WTC11 (cell line): ENCODE data around the gene EXOC4. TPM values are rescaled to one million over a fixed set of nuclear protein-coding genes. Genes with fewer than 3 reads are reported as not detected.

Experiments used
- ATAC-seq: fragments of 200-7000 bp; cut with Tn5 transposase; 2 replicates; pipeline ENCODE4 v1.10.0; 2021; ENCODE audit warnings: mild to moderate bottlenecking, moderate library complexity
- CTCF ChIA-PET: fragments of 300-600 bp; sonication (Branson Sonifier 250); formaldehyde crosslinking; loops from one replicate; lab custom pipeline; 2021; ENCODE audit warnings: antibody characterized with exemption; lab: Charles Lee
- POLR2A ChIA-PET: fragments of 350-600 bp; sonication (Branson Sonifier 250); formaldehyde crosslinking; loops from one replicate; lab custom pipeline; 2021; ENCODE audit warnings: antibody characterized with exemption; lab: Charles Lee
- DNase-seq: peaks from one replicate; pipeline ENCODE4 v3.0.0; 2021; ENCODE audit warnings: low spot score
- H3K27ac Mint-ChIP-seq: 2 replicates; pipeline ENCODE4 v1.8.0; 2021; ENCODE audit warnings: mixed read lengths
- H3K27me3 Mint-ChIP-seq: 2 replicates; pipeline ENCODE4 v1.8.0; 2021; ENCODE audit warnings: low read depth, mild to moderate bottlenecking, moderate library complexity, mixed read lengths
- H3K36me3 Mint-ChIP-seq: 2 replicates; pipeline ENCODE4 v1.8.0; 2021; ENCODE audit warnings: mixed read lengths
- H3K4me1 Mint-ChIP-seq: 2 replicates; pipeline ENCODE4 v1.8.0; 2022; ENCODE audit warnings: mixed read lengths
- H3K4me3 Mint-ChIP-seq: 2 replicates; pipeline ENCODE4 v1.8.0; 2021; ENCODE audit warnings: mild to moderate bottlenecking, moderate library complexity, mixed read lengths
- H3K9me3 Mint-ChIP-seq: 2 replicates; pipeline ENCODE4 v1.8.0; 2021; ENCODE audit warnings: mixed read lengths
- ETV6 ChIP-seq: sonication (generic); formaldehyde crosslinking; IDR thresholded peaks from 2 replicates; pipeline ENCODE4 v1.8.1; 2022; ENCODE audit warnings: mild to moderate bottlenecking, missing genetic modification reagents
- IRF2 ChIP-seq: sonication (generic); formaldehyde crosslinking; IDR thresholded peaks from 2 replicates; pipeline ENCODE4 v1.8.0; 2022; ENCODE audit warnings: low read depth, missing genetic modification reagents, borderline replicate concordance
- JAZF1 ChIP-seq: fragments of 250-450 bp; sonication (Bioruptor Pico); IDR thresholded peaks from 2 replicates; pipeline ENCODE4 v1.9.0; 2021; ENCODE audit warnings: moderate library complexity, mild to moderate bottlenecking, inconsistent platforms
- JUN ChIP-seq: sonication (generic); formaldehyde crosslinking; IDR thresholded peaks from 2 replicates; pipeline ENCODE4 v1.8.0; 2023; ENCODE audit warnings: mild to moderate bottlenecking, missing genetic modification reagents
- NR1H2 ChIP-seq: sonication (generic); formaldehyde crosslinking; IDR thresholded peaks from 2 replicates; pipeline ENCODE4 v1.9.0; 2021; ENCODE audit warnings: mild to moderate bottlenecking, moderate library complexity, missing genetic modification reagents
- RELA ChIP-seq: sonication (generic); formaldehyde crosslinking; IDR thresholded peaks from 2 replicates; pipeline ENCODE4 v1.8.1; 2022; ENCODE audit warnings: missing genetic modification reagents, mild to moderate bottlenecking, borderline replicate concordance
- SP1 ChIP-seq: sonication (generic); formaldehyde crosslinking; conservative IDR thresholded peaks from 2 replicates; pipeline ENCODE4 v1.8.1; 2022; ENCODE audit warnings: missing genetic modification reagents
- TCF7 ChIP-seq: sonication (generic); formaldehyde crosslinking; IDR thresholded peaks from 2 replicates; pipeline ENCODE4 v1.8.0; 2022; ENCODE audit warnings: mild to moderate bottlenecking, low read depth, missing genetic modification reagents, moderate library complexity
- ZNF121 ChIP-seq: sonication (generic); formaldehyde crosslinking; IDR thresholded peaks from 2 replicates; pipeline ENCODE4 v1.8.0; 2023; ENCODE audit warnings: missing genetic modification reagents
- ZNF138 ChIP-seq: sonication (generic); formaldehyde crosslinking; conservative IDR thresholded peaks from 2 replicates; pipeline ENCODE4 v1.8.1; 2022; ENCODE audit warnings: mild to moderate bottlenecking, moderate library complexity, missing genetic modification reagents
- ZNF532 ChIP-seq: fragments of 250-450 bp; sonication (Bioruptor Pico); IDR thresholded peaks from 2 replicates; pipeline ENCODE4 v1.9.0; 2021; ENCODE audit warnings: mild to moderate bottlenecking, borderline replicate concordance
- ZSCAN18 ChIP-seq: fragments of 250-450 bp; sonication (Bioruptor Pico); IDR thresholded peaks from 2 replicates; pipeline ENCODE4 v2.1.2; 2022; ENCODE audit warnings: mild to moderate bottlenecking, moderate library complexity
- total RNA-seq: library from RNA; stranded (reverse); gene quantifications from 3 replicates; pipeline ENCODE4 v1.2.3, GENCODE V29; 2021
- TF ChIP-seq, protein P1 (sequence below): sonication (generic); formaldehyde crosslinking; IDR thresholded peaks from 2 replicates; pipeline ENCODE4 v1.8.1; 2023; ENCODE audit warnings: mild to moderate bottlenecking, missing genetic modification reagents, moderate library complexity
- TF ChIP-seq, protein P2 (sequence below): fragments of 250-450 bp; sonication (Bioruptor Pico); IDR thresholded peaks from 2 replicates; pipeline ENCODE4 v1.8.0; 2021; ENCODE audit warnings: mild to moderate bottlenecking
- TF ChIP-seq, protein P3 (sequence below): sonication (generic); formaldehyde crosslinking; IDR thresholded peaks from 2 replicates; pipeline ENCODE4 v1.8.0; 2022; ENCODE audit warnings: missing genetic modification reagents
- TF ChIP-seq, protein P4 (sequence below): fragments of 200-600 bp; IDR thresholded peaks from 2 replicates; pipeline ENCODE4 v1.8.0; 2022; ENCODE audit warnings: antibody characterized with exemption
- TF ChIP-seq, protein P5 (sequence below): sonication (generic); formaldehyde crosslinking; IDR thresholded peaks from 2 replicates; pipeline ENCODE4 v1.8.0; 2022; ENCODE audit warnings: mild to moderate bottlenecking, missing genetic modification reagents

Gene EXOC4
- total RNA-seq, 1 experiment from 2014 or later, result 62.0 TPM

GRCh38 chr7:133389727-133390126, 136.8 kb downstream of the EXOC4 start:
- CTCF ChIA-PET, result no interaction called here
- POLR2A ChIA-PET, result no interaction called here
- ATAC-seq (no peak), DNase-seq (no peak)
- TF ChIP-seq, protein P1, sequence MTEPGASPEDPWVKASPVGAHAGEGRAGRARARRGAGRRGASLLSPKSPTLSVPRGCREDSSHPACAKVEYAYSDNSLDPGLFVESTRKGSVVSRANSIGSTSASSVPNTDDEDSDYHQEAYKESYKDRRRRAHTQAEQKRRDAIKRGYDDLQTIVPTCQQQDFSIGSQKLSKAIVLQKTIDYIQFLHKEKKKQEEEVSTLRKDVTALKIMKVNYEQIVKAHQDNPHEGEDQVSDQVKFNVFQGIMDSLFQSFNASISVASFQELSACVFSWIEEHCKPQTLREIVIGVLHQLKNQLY (CRISPR knock-in tag), result no peak
- no peak for TF ChIP-seq RELA (CRISPR knock-in tag)
- TF ChIP-seq JAZF1 (CRISPR knock-in tag), result no peak
- TF ChIP-seq, protein P2, sequence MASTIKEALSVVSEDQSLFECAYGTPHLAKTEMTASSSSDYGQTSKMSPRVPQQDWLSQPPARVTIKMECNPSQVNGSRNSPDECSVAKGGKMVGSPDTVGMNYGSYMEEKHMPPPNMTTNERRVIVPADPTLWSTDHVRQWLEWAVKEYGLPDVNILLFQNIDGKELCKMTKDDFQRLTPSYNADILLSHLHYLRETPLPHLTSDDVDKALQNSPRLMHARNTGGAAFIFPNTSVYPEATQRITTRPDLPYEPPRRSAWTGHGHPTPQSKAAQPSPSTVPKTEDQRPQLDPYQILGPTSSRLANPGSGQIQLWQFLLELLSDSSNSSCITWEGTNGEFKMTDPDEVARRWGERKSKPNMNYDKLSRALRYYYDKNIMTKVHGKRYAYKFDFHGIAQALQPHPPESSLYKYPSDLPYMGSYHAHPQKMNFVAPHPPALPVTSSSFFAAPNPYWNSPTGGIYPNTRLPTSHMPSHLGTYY (CRISPR knock-in tag), result no peak
- TF ChIP-seq ZSCAN18, result no peak
- TF ChIP-seq ZNF138 (CRISPR knock-in tag), result no peak
- no peak for TF ChIP-seq NR1H2
- TF ChIP-seq ZNF121, result no peak
- TF ChIP-seq IRF2 (CRISPR knock-in tag), result no peak
- TF ChIP-seq ETV6 (CRISPR knock-in tag), result no peak
- TF ChIP-seq ZNF532, result no peak
- TF ChIP-seq SP1, result no peak
- no peak for TF ChIP-seq TCF7 (CRISPR knock-in tag)
- TF ChIP-seq, protein P3, sequence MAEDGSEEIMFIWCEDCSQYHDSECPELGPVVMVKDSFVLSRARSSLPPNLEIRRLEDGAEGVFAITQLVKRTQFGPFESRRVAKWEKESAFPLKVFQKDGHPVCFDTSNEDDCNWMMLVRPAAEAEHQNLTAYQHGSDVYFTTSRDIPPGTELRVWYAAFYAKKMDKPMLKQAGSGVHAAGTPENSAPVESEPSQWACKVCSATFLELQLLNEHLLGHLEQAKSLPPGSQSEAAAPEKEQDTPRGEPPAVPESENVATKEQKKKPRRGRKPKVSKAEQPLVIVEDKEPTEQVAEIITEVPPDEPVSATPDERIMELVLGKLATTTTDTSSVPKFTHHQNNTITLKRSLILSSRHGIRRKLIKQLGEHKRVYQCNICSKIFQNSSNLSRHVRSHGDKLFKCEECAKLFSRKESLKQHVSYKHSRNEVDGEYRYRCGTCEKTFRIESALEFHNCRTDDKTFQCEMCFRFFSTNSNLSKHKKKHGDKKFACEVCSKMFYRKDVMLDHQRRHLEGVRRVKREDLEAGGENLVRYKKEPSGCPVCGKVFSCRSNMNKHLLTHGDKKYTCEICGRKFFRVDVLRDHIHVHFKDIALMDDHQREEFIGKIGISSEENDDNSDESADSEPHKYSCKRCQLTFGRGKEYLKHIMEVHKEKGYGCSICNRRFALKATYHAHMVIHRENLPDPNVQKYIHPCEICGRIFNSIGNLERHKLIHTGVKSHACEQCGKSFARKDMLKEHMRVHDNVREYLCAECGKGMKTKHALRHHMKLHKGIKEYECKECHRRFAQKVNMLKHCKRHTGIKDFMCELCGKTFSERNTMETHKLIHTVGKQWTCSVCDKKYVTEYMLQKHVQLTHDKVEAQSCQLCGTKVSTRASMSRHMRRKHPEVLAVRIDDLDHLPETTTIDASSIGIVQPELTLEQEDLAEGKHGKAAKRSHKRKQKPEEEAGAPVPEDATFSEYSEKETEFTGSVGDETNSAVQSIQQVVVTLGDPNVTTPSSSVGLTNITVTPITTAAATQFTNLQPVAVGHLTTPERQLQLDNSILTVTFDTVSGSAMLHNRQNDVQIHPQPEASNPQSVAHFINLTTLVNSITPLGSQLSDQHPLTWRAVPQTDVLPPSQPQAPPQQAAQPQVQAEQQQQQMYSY (CRISPR knock-in tag), result no peak
- TF ChIP-seq, protein P4, sequence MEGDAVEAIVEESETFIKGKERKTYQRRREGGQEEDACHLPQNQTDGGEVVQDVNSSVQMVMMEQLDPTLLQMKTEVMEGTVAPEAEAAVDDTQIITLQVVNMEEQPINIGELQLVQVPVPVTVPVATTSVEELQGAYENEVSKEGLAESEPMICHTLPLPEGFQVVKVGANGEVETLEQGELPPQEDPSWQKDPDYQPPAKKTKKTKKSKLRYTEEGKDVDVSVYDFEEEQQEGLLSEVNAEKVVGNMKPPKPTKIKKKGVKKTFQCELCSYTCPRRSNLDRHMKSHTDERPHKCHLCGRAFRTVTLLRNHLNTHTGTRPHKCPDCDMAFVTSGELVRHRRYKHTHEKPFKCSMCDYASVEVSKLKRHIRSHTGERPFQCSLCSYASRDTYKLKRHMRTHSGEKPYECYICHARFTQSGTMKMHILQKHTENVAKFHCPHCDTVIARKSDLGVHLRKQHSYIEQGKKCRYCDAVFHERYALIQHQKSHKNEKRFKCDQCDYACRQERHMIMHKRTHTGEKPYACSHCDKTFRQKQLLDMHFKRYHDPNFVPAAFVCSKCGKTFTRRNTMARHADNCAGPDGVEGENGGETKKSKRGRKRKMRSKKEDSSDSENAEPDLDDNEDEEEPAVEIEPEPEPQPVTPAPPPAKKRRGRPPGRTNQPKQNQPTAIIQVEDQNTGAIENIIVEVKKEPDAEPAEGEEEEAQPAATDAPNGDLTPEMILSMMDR, result no peak
- TF ChIP-seq, protein P5, sequence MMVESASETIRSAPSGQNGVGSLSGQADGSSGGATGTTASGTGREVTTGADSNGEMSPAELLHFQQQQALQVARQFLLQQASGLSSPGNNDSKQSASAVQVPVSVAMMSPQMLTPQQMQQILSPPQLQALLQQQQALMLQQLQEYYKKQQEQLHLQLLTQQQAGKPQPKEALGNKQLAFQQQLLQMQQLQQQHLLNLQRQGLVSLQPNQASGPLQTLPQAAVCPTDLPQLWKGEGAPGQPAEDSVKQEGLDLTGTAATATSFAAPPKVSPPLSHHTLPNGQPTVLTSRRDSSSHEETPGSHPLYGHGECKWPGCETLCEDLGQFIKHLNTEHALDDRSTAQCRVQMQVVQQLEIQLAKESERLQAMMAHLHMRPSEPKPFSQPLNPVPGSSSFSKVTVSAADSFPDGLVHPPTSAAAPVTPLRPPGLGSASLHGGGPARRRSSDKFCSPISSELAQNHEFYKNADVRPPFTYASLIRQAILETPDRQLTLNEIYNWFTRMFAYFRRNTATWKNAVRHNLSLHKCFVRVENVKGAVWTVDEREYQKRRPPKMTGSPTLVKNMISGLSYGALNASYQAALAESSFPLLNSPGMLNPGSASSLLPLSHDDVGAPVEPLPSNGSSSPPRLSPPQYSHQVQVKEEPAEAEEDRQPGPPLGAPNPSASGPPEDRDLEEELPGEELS (CRISPR knock-in tag), result no peak
- TF ChIP-seq JUN (CRISPR knock-in tag), result no peak
- H3K4me3 Mint-ChIP-seq, result no peak overlapping the region
- peaks cover 46% of the 10 kb centered on the region for H3K4me1 Mint-ChIP-seq
- H3K9me3 Mint-ChIP-seq, result peaks cover 13% of the 10 kb centered on the region
- H3K27me3 Mint-ChIP-seq, result no peaks in the 10 kb centered on the region
- peaks cover 11% of the 10 kb centered on the region for H3K36me3 Mint-ChIP-seq
- H3K27ac Mint-ChIP-seq, result no peak overlapping the region
